IMR-90 (cell line): ENCODE measurements around the gene CPXM2. TPM values are rescaled to one million over a fixed set of nuclear protein-coding genes. Genes with fewer than 3 reads are reported as not detected.

Experiments used
- ATAC-seq: fragments of 200-7000 bp; cut with Tn5 transposase; 2 replicates; pipeline ENCODE4 v1.9.1; 2020; ENCODE audit warnings: low read depth, mild to moderate bottlenecking, moderate library complexity
- BruUV-seq: library from RNA; stranded (reverse); fragments of 400-500 nt; replicated peaks from 2 replicates; lab custom pipeline; 2021; lab: Mats Ljungman, UMichigan
- CTCF ChIA-PET: fragments of 300-600 bp; formaldehyde crosslinking; extraction: SDS; loops from one replicate; lab custom pipeline; 2021; ENCODE audit warnings: antibody characterized with exemption; lab: Yijun Ruan, JAX
- POLR2A ChIA-PET: fragments of 300-600 bp; sonication (Branson Sonifier 250); formaldehyde crosslinking; loops from one replicate; lab custom pipeline; 2022; ENCODE audit warnings: antibody characterized with exemption; ENCODE audit not compliant: unreplicated experiment; lab: Charles Lee
- DNase-seq: peaks from one replicate; pipeline ENCODE4 v3.0.0; 2013
- H2AFZ ChIP-seq: replicated peaks from 2 replicates; pipeline ENCODE3; 2013; ENCODE audit warnings: low read length, mild to moderate bottlenecking; ENCODE audit not compliant: poor library complexity
- H2AK5ac ChIP-seq: 2 replicates; pipeline ENCODE4 v1.6.1; 2013; ENCODE audit warnings: low read depth, low read length, inconsistent platforms
- H2AK9ac ChIP-seq: replicated peaks from 2 replicates; pipeline ENCODE3; 2013; ENCODE audit warnings: mild to moderate bottlenecking, low read depth, low read length, moderate library complexity; ENCODE audit not compliant: poor library complexity
- H2BK120ac ChIP-seq: 2 replicates; pipeline ENCODE4 v1.6.1; 2013; ENCODE audit warnings: low read depth, low read length, inconsistent platforms
- H2BK15ac ChIP-seq: 3 replicates; pipeline ENCODE4 v1.6.1; 2013; ENCODE audit warnings: low read depth, low read length, inconsistent platforms
- H2BK20ac ChIP-seq: 2 replicates; pipeline ENCODE4 v1.6.1; 2013; ENCODE audit warnings: low read depth, mild to moderate bottlenecking, inconsistent platforms, low read length, moderate library complexity
- H2BK5ac ChIP-seq: 2 replicates; pipeline ENCODE4 v1.6.1; 2013; ENCODE audit warnings: mild to moderate bottlenecking, low read depth, low read length, inconsistent platforms; ENCODE audit not compliant: poor library complexity, severe bottlenecking
- H3K14ac ChIP-seq: replicated peaks from 2 replicates; pipeline ENCODE4 v1.6.1; 2013; ENCODE audit warnings: low read depth, low read length, inconsistent platforms
- H3K18ac ChIP-seq: 2 replicates; pipeline ENCODE4 v1.6.1; 2013; ENCODE audit warnings: low read depth, low read length, control low read depth
- H3K23ac ChIP-seq: 2 replicates; pipeline ENCODE4 v1.6.1; 2013; ENCODE audit warnings: low read depth, low read length, inconsistent platforms
- H3K27ac ChIP-seq: 2 replicates; pipeline ENCODE4 v1.5.1; 2013; ENCODE audit warnings: mild to moderate bottlenecking, control low read depth, low read length; ENCODE audit not compliant: insufficient read depth
- H3K27me3 ChIP-seq: 2 replicates; pipeline ENCODE4 v1.6.1; 2013; ENCODE audit warnings: low read length; ENCODE audit not compliant: control insufficient read depth, insufficient read depth
- H3K36me3 ChIP-seq: 2 replicates; pipeline ENCODE4 v1.6.1; 2013; ENCODE audit warnings: low read length, mixed read lengths; ENCODE audit not compliant: control insufficient read depth, insufficient read depth
- H3K4ac ChIP-seq: 2 replicates; pipeline ENCODE4 v1.6.1; 2013; ENCODE audit warnings: low read depth, low read length, inconsistent platforms
- H3K4me1 ChIP-seq: 2 replicates; pipeline ENCODE4 v1.6.1; 2013; ENCODE audit warnings: low read length, mixed read lengths; ENCODE audit not compliant: control insufficient read depth, insufficient read depth
- H3K4me2 ChIP-seq: 2 replicates; pipeline ENCODE4 v1.6.1; 2013; ENCODE audit warnings: low read depth, mild to moderate bottlenecking, control low read depth, low read length, moderate library complexity
- H3K4me3 ChIP-seq: 2 replicates; pipeline ENCODE4 v1.5.1; 2013; ENCODE audit warnings: low read depth, mild to moderate bottlenecking, control low read depth, low read length, moderate library complexity; ENCODE audit not compliant: insufficient read depth
- H3K56ac ChIP-seq: 2 replicates; pipeline ENCODE4 v1.6.1; 2013; ENCODE audit warnings: low read length, inconsistent platforms; ENCODE audit not compliant: insufficient read depth; ENCODE audit errors: extremely low read depth
- H3K79me1 ChIP-seq, 2 experiments: 2 replicates each; pipeline ENCODE4 v1.6.1; 2013; ENCODE audit warnings: low read length in 2 of 2, inconsistent platforms in 1 of 2, low read depth in 1 of 2
- H3K9ac ChIP-seq: 2 replicates; pipeline ENCODE4 v1.6.1; 2013; ENCODE audit warnings: low read depth, low read length, control low read depth
- H3K9me1 ChIP-seq: 2 replicates; pipeline ENCODE4 v1.6.1; 2013; ENCODE audit warnings: low read length, inconsistent platforms; ENCODE audit not compliant: insufficient read depth
- H3K9me3 ChIP-seq: 2 replicates; pipeline ENCODE4 v1.6.1; 2013; ENCODE audit warnings: low read length; ENCODE audit not compliant: control insufficient read depth, insufficient read depth
- H4K20me1 ChIP-seq: 2 replicates; pipeline ENCODE4 v1.6.1; 2013; ENCODE audit warnings: low read length, inconsistent platforms; ENCODE audit not compliant: insufficient read depth
- H4K5ac ChIP-seq: 2 replicates; pipeline ENCODE4 v1.6.1; 2013; ENCODE audit warnings: mild to moderate bottlenecking, low read depth, low read length, control low read depth
- H4K8ac ChIP-seq, 2 experiments: 2 replicates each; pipeline ENCODE4 v1.6.1; 2013; ENCODE audit warnings: low read depth in 2 of 2, low read length in 2 of 2, control low read depth in 1 of 2, inconsistent platforms in 1 of 2
- H4K91ac ChIP-seq: 2 replicates; pipeline ENCODE4 v1.6.1; 2013; ENCODE audit warnings: low read depth, low read length, inconsistent platforms; ENCODE audit not compliant: insufficient read depth
- BHLHE40 ChIP-seq: fragments of 150-350 bp; IDR thresholded peaks from 2 replicates; pipeline ENCODE4 v1.6.1; 2016; ENCODE audit warnings: mild to moderate bottlenecking, low read depth, low read length
- CEBPB ChIP-seq: IDR thresholded peaks from 2 replicates; pipeline ENCODE4 v1.6.1; 2012; ENCODE audit warnings: low read depth, low read length, improper control_type of control experiment
- CHD1 ChIP-seq: IDR thresholded peaks from 2 replicates; pipeline ENCODE4 v1.6.1; 2012; ENCODE audit warnings: low read depth, low read length, improper control_type of control experiment
- ELK1 ChIP-seq: fragments of 150-350 bp; IDR thresholded peaks from 2 replicates; pipeline ENCODE4 v1.6.1; 2016; ENCODE audit warnings: low read depth, mild to moderate bottlenecking, low read length, moderate library complexity, borderline replicate concordance
- MAFK ChIP-seq: IDR thresholded peaks from 2 replicates; pipeline ENCODE4 v1.6.1; 2012; ENCODE audit warnings: low read depth, low read length, improper control_type of control experiment
- MAZ ChIP-seq: IDR thresholded peaks from 2 replicates; pipeline ENCODE4 v1.6.1; 2012; ENCODE audit warnings: low read depth, mild to moderate bottlenecking, low read length, improper control_type of control experiment, moderate library complexity, borderline replicate concordance
- NFE2L2 ChIP-seq: fragments of 150-350 bp; IDR thresholded peaks from 2 replicates; pipeline ENCODE4 v1.6.1; 2016; ENCODE audit warnings: low read depth, mild to moderate bottlenecking, low read length
- POLR2A ChIP-seq: IDR thresholded peaks from 2 replicates; pipeline ENCODE4 v1.6.1; 2012; ENCODE audit warnings: mild to moderate bottlenecking, low read depth, low read length
- RAD21 ChIP-seq: IDR thresholded peaks from 2 replicates; pipeline ENCODE4 v1.6.1; 2012; ENCODE audit warnings: low read length, improper control_type of control experiment
- RFX5 ChIP-seq: IDR thresholded peaks from 2 replicates; pipeline ENCODE4 v1.8.0; 2012; ENCODE audit warnings: low read depth, mild to moderate bottlenecking, low read length, moderate library complexity
- SMC3 ChIP-seq: fragments of 150-350 bp; IDR thresholded peaks from 2 replicates; pipeline ENCODE4 v1.6.1; 2016; ENCODE audit warnings: low read depth, mild to moderate bottlenecking, antibody characterized with exemption, low read length, moderate library complexity
- WGBS, 2 experiments: methylation state at CpG; one replicate each; pipeline versions ENCODE4 v1.1.5 to v1.1.7; 2013; ENCODE audit warnings: missing lambda C conversion rate in 2 of 2; ENCODE audit not compliant: insufficient read length in 1 of 2; ENCODE audit errors: extremely low coverage in 2 of 2; 5-methylcytosine and 5-hydroxymethylcytosine counted together
- dilution Hi-C: fragments of 300-500 bp; cut with HindIII; formaldehyde crosslinking; loops from one replicate; pipeline ENCODE4 v1.14.3; 2018; ENCODE audit warnings: low sequenced_read_pairs; ENCODE audit not compliant: unreplicated experiment
- in situ Hi-C: fragments of 300-500 bp; cut with MboI; formaldehyde crosslinking; loops from 3 replicates; pipeline ENCODE4 v1.14.3; 2019; ENCODE audit warnings: low sequenced_read_pairs, inconsistent platforms, mixed read lengths
- intact Hi-C: fragments of 100-400 bp; cut with micrococcal nuclease; formaldehyde crosslinking; loops from 2 replicates; pipeline ENCODE4 v1.10.0; 2022
- polyA plus RNA-seq, 3 experiments: library from polyadenylated mRNA; depleted of rRNA; stranded (reverse); fragments of >200 nt; gene quantifications; 2 replicates each; pipeline ENCODE4 v1.2.3, GENCODE V29; 2012; ENCODE audit warnings: low replicate concordance in 1 of 3
- total RNA-seq: library from RNA; depleted of rRNA; stranded (reverse); fragments of >200 nt; gene quantifications from 2 replicates; pipeline ENCODE4 v1.2.3, GENCODE V29; 2012
- TF ChIP-seq, protein P1 (sequence below): conservative IDR thresholded peaks from 2 replicates; pipeline ENCODE4 v1.5.1; 2012; ENCODE audit warnings: mild to moderate bottlenecking, low read depth, low read length, improper control_type of control experiment

The CPXM2 gene
- total and polyA plus RNA-seq, 2 of the 4 experiments (the other 2 are of a cell fraction): not detected

- TF ChIP-seq BHLHE40: no peak
Observed at GRCh38 chr10:123848564-123849457, 42.8 kb downstream of the CPXM2 start (continued).

DNA sequence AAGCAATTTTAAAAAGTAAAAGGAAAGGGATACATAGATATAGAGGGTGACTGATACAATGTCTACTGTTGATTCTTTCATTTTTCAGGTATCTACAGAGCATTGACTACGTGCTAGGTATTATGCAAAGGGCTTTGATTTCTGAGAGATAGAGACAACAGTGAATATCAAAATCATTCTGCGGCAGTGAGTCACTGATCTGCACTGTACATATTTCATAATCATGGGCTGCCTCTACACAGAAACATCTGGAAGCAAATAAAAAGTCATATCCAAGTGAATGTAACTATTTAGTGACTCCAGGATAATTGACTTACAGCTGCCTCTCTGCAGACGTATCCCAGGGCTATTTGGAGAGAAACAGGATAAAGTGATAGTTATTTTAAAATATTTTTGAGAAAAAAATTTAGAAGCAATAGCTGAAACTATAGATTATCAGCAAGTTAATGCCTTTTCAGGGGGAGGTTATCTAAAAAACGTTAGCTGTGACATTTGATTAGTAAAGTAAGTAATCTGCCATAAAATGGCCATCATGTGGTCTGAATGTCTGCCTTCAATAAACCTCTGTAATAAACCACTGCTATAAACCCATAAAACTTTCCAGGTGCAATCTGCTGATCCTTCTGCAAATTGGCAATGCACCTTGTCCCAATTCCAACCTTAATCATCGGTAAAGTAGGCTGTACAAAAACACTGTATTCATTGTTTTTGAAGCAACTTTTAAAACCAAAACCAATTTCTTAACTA is 43.7 kb downstream of the CPXM2 start:
- DNase-seq: no peak
- Histone ChIP-seq H2BK120ac (no peak overlapping the region), H3K4ac (no peak overlapping the region), H3K27ac (no peak overlapping the region), H3K23ac (no peak overlapping the region), H4K8ac (no peak overlapping the region), H2AFZ (no peak overlapping the region), H3K18ac (no peak overlapping the region), H4K5ac (no peak overlapping the region), H4K20me1 (no peaks in the 10 kb centered on the region), H3K56ac (no peak overlapping the region), H3K4me3 (no peak overlapping the region), H4K91ac (no peak overlapping the region), H3K4me1 (no peaks in the 10 kb centered on the region), H3K9me3 (peaks cover 11% of the 10 kb centered on the region), H2BK20ac (no peak overlapping the region), H3K14ac (no peak overlapping the region), H2AK5ac (no peak overlapping the region), H3K79me1 (no peaks in the 10 kb centered on the region), H3K27me3 (no peaks in the 10 kb centered on the region), H3K9me1 (no peaks in the 10 kb centered on the region), H2BK5ac (no peak overlapping the region), H3K4me2 (no peak overlapping the region), H3K9ac (no peak overlapping the region), H2BK15ac (no peak overlapping the region), H2AK9ac (no peak overlapping the region), H3K36me3 (no peaks in the 10 kb centered on the region)
- ChIA-PET POLR2A (no interaction called here), CTCF (interaction anchor here (0.6 kb wide), 1 partner anchor 231 kb away, joined by 4 read pairs; no protein-coding TSS in a partner anchor)
- WGBS, 2 experiments: no CpG with 5 or more reads among the region's 5 CpGs
- intact Hi-C loops (no loop called here), in situ Hi-C loops (no loop called here), dilution Hi-C loops (no loop called here)
- no peak for ATAC-seq
- no TSS peak for BruUV-seq
- TF ChIP-seq CEBPB: no peak
- no peak for TF ChIP-seq CHD1
- TF ChIP-seq NFE2L2: no peak
- TF ChIP-seq RFX5: no peak
- TF ChIP-seq, protein P1, sequence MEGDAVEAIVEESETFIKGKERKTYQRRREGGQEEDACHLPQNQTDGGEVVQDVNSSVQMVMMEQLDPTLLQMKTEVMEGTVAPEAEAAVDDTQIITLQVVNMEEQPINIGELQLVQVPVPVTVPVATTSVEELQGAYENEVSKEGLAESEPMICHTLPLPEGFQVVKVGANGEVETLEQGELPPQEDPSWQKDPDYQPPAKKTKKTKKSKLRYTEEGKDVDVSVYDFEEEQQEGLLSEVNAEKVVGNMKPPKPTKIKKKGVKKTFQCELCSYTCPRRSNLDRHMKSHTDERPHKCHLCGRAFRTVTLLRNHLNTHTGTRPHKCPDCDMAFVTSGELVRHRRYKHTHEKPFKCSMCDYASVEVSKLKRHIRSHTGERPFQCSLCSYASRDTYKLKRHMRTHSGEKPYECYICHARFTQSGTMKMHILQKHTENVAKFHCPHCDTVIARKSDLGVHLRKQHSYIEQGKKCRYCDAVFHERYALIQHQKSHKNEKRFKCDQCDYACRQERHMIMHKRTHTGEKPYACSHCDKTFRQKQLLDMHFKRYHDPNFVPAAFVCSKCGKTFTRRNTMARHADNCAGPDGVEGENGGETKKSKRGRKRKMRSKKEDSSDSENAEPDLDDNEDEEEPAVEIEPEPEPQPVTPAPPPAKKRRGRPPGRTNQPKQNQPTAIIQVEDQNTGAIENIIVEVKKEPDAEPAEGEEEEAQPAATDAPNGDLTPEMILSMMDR: no peak
- TF ChIP-seq MAFK: no peak
- TF ChIP-seq MAZ: no peak
- TF ChIP-seq RAD21: no peak
- no peak for TF ChIP-seq ELK1
- no peak for TF ChIP-seq POLR2A
- TF ChIP-seq SMC3: no peak
